ENCODE measurements around the gene DMRTC2. TPM values are rescaled to one million over a fixed set of nuclear protein-coding genes. Genes with fewer than 3 reads are reported as not detected.
A peak's percentile ranks its signal among the peaks of the same experiment; 100 is the strongest.

Gene DMRTC2
- total and polyA plus RNA-seq, 9 of the 15 experiments (the other 6 are each of a cell fraction or from before 2014, with no cell fraction given): 0.03 TPM; not detected in 8

- TF ChIP-seq MAZ (CRISPR knock-in tag; conservative IDR thresholded peaks at IDR 0.05 in 1 of 2, IDR thresholded peaks at IDR 0.05 in 1 of 2) (peak; percentile 72 to 77), LARP7 (IDR thresholded peaks at IDR 0.05) (peak; percentile 74; the same call in 1 of the 2 replicates), VEZF1 (CRISPR knock-in tag; IDR thresholded peaks at IDR 0.05) (peak; percentile 91), KHSRP (IDR thresholded peaks at IDR 0.05) (no peak), HNRNPL (IDR thresholded peaks at IDR 0.05; ENCODE audit: low read depth, low read length) (no peak; the same call in 1 of the 2 replicates), ZNF639 (CRISPR knock-in tag; conservative IDR thresholded peaks at IDR 0.05 in 1 of 2, IDR thresholded peaks at IDR 0.05 in 1 of 2) (peak in 1 of 2 experiments; percentile 76; a peak in 1 of 4 replicates), ZNF778 (CRISPR knock-in tag; IDR thresholded peaks at IDR 0.05) (no peak), PHF8 (IDR thresholded peaks at IDR 0.05; ENCODE audit: borderline replicate concordance, low read length) (peak; percentile 45; the same call in 1 of the 2 replicates), MTF1 (CRISPR knock-in tag; IDR thresholded peaks at IDR 0.05; ENCODE audit: borderline replicate concordance) (no peak), RBM34 (IDR thresholded peaks at IDR 0.05; ENCODE audit: borderline replicate concordance, insufficient read depth, low read length) (no peak), ZBTB11 (CRISPR knock-in tag; IDR thresholded peaks at IDR 0.05) (peak in 1 of 3 experiments; percentile 76; a peak in 2 of 6 replicates), BRF2 (IDR thresholded peaks at IDR 0.05; ENCODE audit: borderline replicate concordance, insufficient read depth, insufficient read length) (no peak), OTX1 (CRISPR knock-in tag; IDR thresholded peaks at IDR 0.05) (peak; percentile 60; the same call in 1 of the 2 replicates), ZNF280A (IDR thresholded peaks at IDR 0.05; ENCODE audit: low read depth, partially characterized antibody) (no peak)
Measured at GRCh38 chr19:41882568-41883462, 38.0 kb downstream of the DMRTC2 start, which contains the start of gene ARHGEF1 (continued).
